Measurements from ENCODE around the gene DTX2.
"Not testable (repeated sequence)": the region's sequence is repeated elsewhere in the genome, so short reads cannot be mapped to it uniquely, and the experiment has no call there.

Gene DTX2

DNA sequence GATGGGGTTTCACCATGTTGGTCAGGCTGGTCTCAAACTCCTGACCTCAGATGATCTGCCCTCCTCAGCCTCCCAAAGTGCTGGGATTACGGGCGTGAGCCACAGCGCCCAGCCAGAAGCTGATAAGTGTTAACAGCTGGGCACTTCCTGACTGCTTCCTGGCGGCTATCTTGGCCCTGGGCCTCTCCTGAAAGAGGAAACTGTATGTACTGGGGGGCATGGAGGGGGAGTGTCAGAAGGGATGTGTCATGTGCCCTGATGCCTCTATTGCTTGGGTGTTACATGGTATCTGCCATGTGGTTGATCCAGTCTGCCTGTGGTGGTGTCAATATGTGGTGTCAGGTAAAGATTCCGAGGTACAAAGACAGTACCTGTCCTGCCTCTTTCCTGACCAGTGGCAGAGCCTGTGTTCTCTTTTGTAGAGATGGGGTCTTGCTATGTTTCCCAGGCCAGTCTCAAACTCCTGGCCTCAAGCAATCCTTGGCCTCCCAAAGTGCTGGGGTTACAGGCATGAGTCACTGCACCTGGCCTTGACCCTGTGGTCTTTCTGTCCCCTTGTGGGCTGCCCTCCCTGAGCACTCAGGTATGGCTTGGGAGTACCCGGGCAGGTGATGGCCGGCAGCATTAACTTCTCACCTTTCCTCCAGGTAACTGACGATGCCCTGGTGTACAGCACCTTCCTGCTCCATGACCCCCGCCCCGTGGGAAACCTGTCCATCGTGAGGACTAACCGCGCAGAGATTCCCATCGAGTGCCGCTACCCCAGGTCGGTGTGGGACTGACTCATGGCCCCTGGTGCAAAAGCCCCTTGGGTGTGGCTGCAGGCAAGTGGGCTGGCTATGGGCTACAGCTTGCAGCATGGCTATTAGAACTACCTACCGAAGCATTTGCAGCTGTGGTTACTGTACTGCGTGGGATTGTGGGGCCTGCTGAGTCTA is 32.4 kb upstream of the DTX2 start:
- H3K4me3 ChIP-seq (ENCODE audit: severe bottlenecking) = no peak overlapping the region
- no peak for TF ChIP-seq CTCF (IDR thresholded peaks at IDR 0.05; ENCODE audit: poor library complexity, severe bottlenecking)
- ATAC-seq (ENCODE audit: low read depth) (peak; percentile 29; the same call in 1 of the 3 replicates), DNase-seq (ENCODE audit: low spot score) (peak; percentile 69)
- H3K9me3 ChIP-seq (ENCODE audit: severe bottlenecking) = no peaks in the 10 kb centered on the region
- peak overlapping the region; percentile 20 for H3K27ac ChIP-seq (ENCODE audit: poor library complexity, severe bottlenecking)
- H3K36me3 ChIP-seq (ENCODE audit: low read depth) = no peaks in the 10 kb centered on the region
- H3K4me1 ChIP-seq (ENCODE audit: insufficient read depth, poor library complexity, severe bottlenecking) = peaks cover 12% of the 10 kb centered on the region
- no peaks in the 10 kb centered on the region for H3K27me3 ChIP-seq (ENCODE audit: insufficient read depth, poor library complexity, severe bottlenecking)

DNA sequence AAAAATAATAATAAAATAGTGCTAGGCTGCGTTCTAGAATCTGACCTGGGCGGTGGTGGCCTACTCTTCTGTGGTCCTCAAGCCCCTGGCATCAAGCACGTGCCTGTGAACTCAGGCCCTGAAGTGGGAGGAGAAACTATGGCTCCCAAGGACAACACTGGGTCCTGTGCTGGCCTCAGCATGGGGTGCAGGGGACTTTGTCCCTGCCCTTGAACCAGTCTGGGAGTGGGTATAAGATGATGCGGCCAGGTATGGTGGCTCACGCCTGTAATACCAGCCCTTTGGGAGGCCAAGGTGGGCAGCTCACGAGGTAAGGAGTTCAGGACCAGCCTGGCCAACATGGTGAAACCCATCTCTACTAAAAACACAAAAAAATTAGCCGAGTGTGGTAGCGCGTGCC is 31.3 kb upstream of the DTX2 start:
- H3K27ac ChIP-seq (ENCODE audit: poor library complexity, severe bottlenecking) = no peak overlapping the region
- peaks cover 9% of the 10 kb centered on the region for H3K4me1 ChIP-seq (ENCODE audit: insufficient read depth, poor library complexity, severe bottlenecking)
- H3K36me3 ChIP-seq (ENCODE audit: low read depth) = no peaks in the 10 kb centered on the region
- H3K9me3 ChIP-seq (ENCODE audit: severe bottlenecking) = no peaks in the 10 kb centered on the region
- H3K4me3 ChIP-seq (ENCODE audit: severe bottlenecking) = no peak overlapping the region
- no peak for TF ChIP-seq CTCF (IDR thresholded peaks at IDR 0.05; ENCODE audit: poor library complexity, severe bottlenecking)
- DNase-seq (ENCODE audit: low spot score) = no peak
- H3K27me3 ChIP-seq (ENCODE audit: insufficient read depth, poor library complexity, severe bottlenecking) = no peaks in the 10 kb centered on the region
- no peak for ATAC-seq (ENCODE audit: low read depth)

- TF ChIP-seq CTCF (IDR thresholded peaks at IDR 0.05; ENCODE audit: poor library complexity, severe bottlenecking) = no peak
- peaks cover 9% of the 10 kb centered on the region for H3K4me1 ChIP-seq (ENCODE audit: insufficient read depth, poor library complexity, severe bottlenecking)
- H3K4me3 ChIP-seq (ENCODE audit: severe bottlenecking) = no peak overlapping the region
- ATAC-seq (ENCODE audit: low read depth) = no peak
- no peak for DNase-seq (ENCODE audit: low spot score)
- no peaks in the 10 kb centered on the region for H3K9me3 ChIP-seq (ENCODE audit: severe bottlenecking)
- H3K36me3 ChIP-seq (ENCODE audit: low read depth) = no peaks in the 10 kb centered on the region
- H3K27me3 ChIP-seq (ENCODE audit: insufficient read depth, poor library complexity, severe bottlenecking) = no peaks in the 10 kb centered on the region
- H3K27ac ChIP-seq (ENCODE audit: poor library complexity, severe bottlenecking) = no peak overlapping the region
Measured at GRCh38 chr7:76430836-76431235, 30.7 kb upstream of the DTX2 start.

DNA sequence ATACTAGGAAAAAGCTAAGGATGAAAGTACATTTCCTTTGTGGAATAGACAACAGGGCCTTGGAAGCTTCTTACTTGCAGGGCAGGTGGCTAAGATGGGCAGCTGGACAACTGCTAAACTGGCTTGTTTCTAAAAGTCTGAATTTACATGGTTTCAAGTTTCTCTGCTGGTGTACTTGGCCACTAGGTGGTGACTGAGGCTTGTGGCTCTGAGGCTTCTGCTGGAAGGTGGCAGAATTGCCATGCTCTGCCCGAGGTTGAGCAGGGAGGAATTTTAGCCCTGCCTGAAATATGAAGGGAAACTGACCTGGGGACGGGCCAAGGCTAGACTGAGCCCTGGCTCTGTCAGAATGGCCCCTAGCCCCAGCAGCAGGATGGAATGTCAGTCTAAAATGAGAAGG is 23.6 kb upstream of the DTX2 start:
- H3K4me1 ChIP-seq (ENCODE audit: insufficient read depth, poor library complexity, severe bottlenecking); H3K36me3 ChIP-seq (ENCODE audit: low read depth); H3K9me3 ChIP-seq (ENCODE audit: severe bottlenecking); H3K27me3 ChIP-seq (ENCODE audit: insufficient read depth, poor library complexity, severe bottlenecking); H3K4me3 ChIP-seq (ENCODE audit: severe bottlenecking): not testable (repeated sequence)
- peak overlapping the region; percentile 57 for H3K27ac ChIP-seq (ENCODE audit: poor library complexity, severe bottlenecking)
- DNase-seq (ENCODE audit: low spot score) (peak; percentile 76), ATAC-seq (ENCODE audit: low read depth) (peak; percentile 66)
- peak; percentile 27 for TF ChIP-seq CTCF (IDR thresholded peaks at IDR 0.05; ENCODE audit: poor library complexity, severe bottlenecking)

DNA sequence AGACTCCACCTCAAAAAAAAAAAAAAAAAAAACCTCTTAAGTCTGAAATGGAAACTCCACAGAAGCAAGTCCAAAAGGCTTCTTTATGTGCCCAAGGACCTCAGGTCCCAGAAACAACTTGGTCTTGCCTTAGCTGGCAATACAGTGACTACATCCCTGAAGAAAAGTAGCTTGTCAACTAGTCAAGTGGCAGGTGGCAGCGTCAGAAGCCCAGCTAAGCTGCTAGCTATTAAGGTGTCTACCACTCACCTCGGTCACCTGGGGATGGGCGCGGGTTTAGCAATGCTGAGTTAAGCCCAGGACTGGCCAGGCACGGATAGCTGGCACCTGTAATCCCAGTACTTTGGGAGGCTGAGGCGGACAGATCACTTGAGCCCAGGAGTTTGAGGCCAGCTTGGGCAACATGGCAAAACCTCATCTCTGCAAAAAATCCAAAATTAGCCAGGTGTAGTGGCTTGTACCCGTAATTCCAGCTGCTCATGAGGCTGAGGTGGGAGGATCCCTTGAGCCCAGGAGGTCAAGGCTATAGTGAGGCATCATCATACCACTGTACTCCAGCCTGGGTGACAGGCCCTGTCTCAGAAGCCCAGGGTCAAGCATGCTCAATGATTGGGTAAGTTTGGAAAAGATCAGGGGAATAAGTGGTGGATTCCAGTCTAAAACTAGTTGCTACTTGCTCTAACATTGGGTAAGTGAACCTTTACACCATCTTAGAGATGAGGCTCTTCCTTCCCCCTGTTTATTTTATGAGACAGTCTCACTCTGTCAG is 22.2 kb upstream of the DTX2 start:
- H3K36me3 ChIP-seq (ENCODE audit: low read depth); DNase-seq (ENCODE audit: low spot score); H3K4me1 ChIP-seq (ENCODE audit: insufficient read depth, poor library complexity, severe bottlenecking); H3K27me3 ChIP-seq (ENCODE audit: insufficient read depth, poor library complexity, severe bottlenecking); H3K27ac ChIP-seq (ENCODE audit: poor library complexity, severe bottlenecking); H3K9me3 ChIP-seq (ENCODE audit: severe bottlenecking); H3K4me3 ChIP-seq (ENCODE audit: severe bottlenecking): not testable (repeated sequence)
- ATAC-seq (ENCODE audit: low read depth) = peak; percentile 40

DNA sequence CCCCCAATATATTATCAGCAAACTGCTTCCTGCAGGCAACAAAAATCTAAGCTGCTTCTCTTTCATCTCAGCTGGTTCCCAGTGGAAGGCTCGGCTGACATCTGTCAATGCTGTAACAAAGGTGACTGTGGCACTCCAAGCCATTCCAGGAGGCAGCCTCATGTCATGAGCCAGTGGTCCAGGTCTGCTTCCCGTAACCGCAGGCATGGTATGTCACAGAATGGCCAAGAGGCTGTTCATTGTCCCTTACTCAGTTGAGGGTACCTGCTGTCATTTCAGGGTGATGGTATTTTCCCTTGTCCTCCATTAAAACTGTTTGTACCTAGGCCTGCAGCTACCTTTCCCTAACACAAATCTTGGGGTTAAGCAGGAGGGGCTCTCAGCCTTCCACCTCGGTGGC is 21.1 kb upstream of the DTX2 start:
- H3K36me3 ChIP-seq (ENCODE audit: low read depth); ATAC-seq (ENCODE audit: low read depth); H3K9me3 ChIP-seq (ENCODE audit: severe bottlenecking); H3K4me3 ChIP-seq (ENCODE audit: severe bottlenecking); DNase-seq (ENCODE audit: low spot score); H3K27me3 ChIP-seq (ENCODE audit: insufficient read depth, poor library complexity, severe bottlenecking); H3K4me1 ChIP-seq (ENCODE audit: insufficient read depth, poor library complexity, severe bottlenecking): not testable (repeated sequence)
- H3K27ac ChIP-seq (ENCODE audit: poor library complexity, severe bottlenecking) = peak overlapping the region; percentile 17

- DNase-seq (ENCODE audit: low spot score); H3K4me3 ChIP-seq (ENCODE audit: severe bottlenecking); ATAC-seq (ENCODE audit: low read depth); H3K4me1 ChIP-seq (ENCODE audit: insufficient read depth, poor library complexity, severe bottlenecking); H3K27ac ChIP-seq (ENCODE audit: poor library complexity, severe bottlenecking); H3K36me3 ChIP-seq (ENCODE audit: low read depth); H3K27me3 ChIP-seq (ENCODE audit: insufficient read depth, poor library complexity, severe bottlenecking); H3K9me3 ChIP-seq (ENCODE audit: severe bottlenecking): not testable (repeated sequence)
Measured at GRCh38 chr7:76441792-76442191, 19.7 kb upstream of the DTX2 start.

Measured in RWPE2 (cell line).